ENCODE data around the gene ARFIP1. TPM values are rescaled to one million over a fixed set of nuclear protein-coding genes. Genes with fewer than 3 reads are reported as not detected.
A peak's percentile ranks its signal among the peaks of the same experiment; 100 is the strongest.

Gene ARFIP1
- total and polyA plus RNA-seq, 9 of the 15 experiments (the other 6 are each of a cell fraction or from before 2014, with no cell fraction given) = 14.1 to 25.1 (median 20.9) TPM

- TF ChIP-seq CHD7 (IDR thresholded peaks at IDR 0.05; ENCODE audit: low read depth, low read length) (no peak), ZNF512 (tag; IDR thresholded peaks at IDR 0.05) (no peak), NONO (IDR thresholded peaks at IDR 0.05; ENCODE audit: low read depth in 2 of 2, low read length in 1 of 2) (peak in 1 of 2 experiments; percentile 37; a peak in 1 of 4 replicates), KDM1A (IDR thresholded peaks at IDR 0.05) (no peak), ZNF696 (CRISPR knock-in tag; conservative IDR thresholded peaks at IDR 0.05) (no peak), SMAD2 (IDR thresholded peaks at IDR 0.05; ENCODE audit: low read depth, low read length) (no peak), ZBTB8A (IDR thresholded peaks at IDR 0.05; ENCODE audit: partially characterized antibody) (no peak), RNF219 (CRISPR knock-in tag; IDR thresholded peaks at IDR 0.05) (no peak), BMI1 (IDR thresholded peaks at IDR 0.05; ENCODE audit: low read length) (no peak), PTRF (tag; IDR thresholded peaks at IDR 0.05) (no peak)
Measured at GRCh38 chr4:152937336-152938236, 157.8 kb downstream of the ARFIP1 start (continued).
